HL-60 (cell line): ENCODE data around the gene PGBD1.
A peak's percentile ranks its signal among the peaks of the same experiment; 100 is the strongest.

Experiments used
- DNase-seq, 2 experiments: peaks; one replicate each; pipeline ENCODE4 v3.0.0-alpha.2; 2010 to 2020; ENCODE audit warnings: low read depth in 1 of 2, low spot score in 1 of 2
- H3K27ac ChIP-seq: fragments of 250-450 bp; sonication (Bioruptor Pico); replicated peaks from 2 replicates; pipeline ENCODE4 v1.5.1; 2020; ENCODE audit warnings: mild to moderate bottlenecking, moderate library complexity
- H3K27me3 ChIP-seq: fragments of 250-450 bp; sonication (Bioruptor Pico); 2 replicates; pipeline ENCODE4 v1.5.1; 2021; ENCODE audit warnings: mild to moderate bottlenecking, moderate library complexity; ENCODE audit not compliant: insufficient read depth, poor library complexity, severe bottlenecking
- H3K4me3 ChIP-seq: replicated peaks from 2 replicates; pipeline ENCODE4 v1.5.1; 2011; ENCODE audit warnings: mild to moderate bottlenecking, control low read depth, low read length; ENCODE audit not compliant: insufficient read depth
- GABPA ChIP-seq: IDR thresholded peaks from 2 replicates; pipeline ENCODE4 v1.6.1; 2012; ENCODE audit warnings: low read depth
- POLR2AphosphoS5 ChIP-seq: IDR thresholded peaks from 2 replicates; pipeline ENCODE4 v1.6.1; 2012; ENCODE audit warnings: low read depth
- REST ChIP-seq: IDR thresholded peaks from 2 replicates; pipeline ENCODE4 v1.6.1; 2012; ENCODE audit warnings: low read depth; ENCODE audit not compliant: insufficient replicate concordance
- SPI1 ChIP-seq: IDR thresholded peaks from 2 replicates; pipeline ENCODE4 v1.6.1; 2012; ENCODE audit warnings: low read depth, mild to moderate bottlenecking, borderline replicate concordance
- TF ChIP-seq, protein P1 (sequence below): IDR thresholded peaks from one replicate; pipeline ENCODE4 v1.5.1; 2011; ENCODE audit warnings: low read length, control low read depth, inconsistent platforms; ENCODE audit not compliant: insufficient read depth

Gene PGBD1

GRCh38 chr6:28351493-28351925, 70.1 kb downstream of the PGBD1 start:
- Histone ChIP-seq H3K4me3 (no peak overlapping the region), H3K27me3 (no peaks in the 10 kb centered on the region), H3K27ac (peak overlapping the region; percentile 80)
- no peak for DNase-seq
- TF ChIP-seq GABPA: no peak
- TF ChIP-seq, protein P1, sequence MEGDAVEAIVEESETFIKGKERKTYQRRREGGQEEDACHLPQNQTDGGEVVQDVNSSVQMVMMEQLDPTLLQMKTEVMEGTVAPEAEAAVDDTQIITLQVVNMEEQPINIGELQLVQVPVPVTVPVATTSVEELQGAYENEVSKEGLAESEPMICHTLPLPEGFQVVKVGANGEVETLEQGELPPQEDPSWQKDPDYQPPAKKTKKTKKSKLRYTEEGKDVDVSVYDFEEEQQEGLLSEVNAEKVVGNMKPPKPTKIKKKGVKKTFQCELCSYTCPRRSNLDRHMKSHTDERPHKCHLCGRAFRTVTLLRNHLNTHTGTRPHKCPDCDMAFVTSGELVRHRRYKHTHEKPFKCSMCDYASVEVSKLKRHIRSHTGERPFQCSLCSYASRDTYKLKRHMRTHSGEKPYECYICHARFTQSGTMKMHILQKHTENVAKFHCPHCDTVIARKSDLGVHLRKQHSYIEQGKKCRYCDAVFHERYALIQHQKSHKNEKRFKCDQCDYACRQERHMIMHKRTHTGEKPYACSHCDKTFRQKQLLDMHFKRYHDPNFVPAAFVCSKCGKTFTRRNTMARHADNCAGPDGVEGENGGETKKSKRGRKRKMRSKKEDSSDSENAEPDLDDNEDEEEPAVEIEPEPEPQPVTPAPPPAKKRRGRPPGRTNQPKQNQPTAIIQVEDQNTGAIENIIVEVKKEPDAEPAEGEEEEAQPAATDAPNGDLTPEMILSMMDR: no peak
- TF ChIP-seq POLR2AphosphoS5: no peak
- TF ChIP-seq REST: no peak
- TF ChIP-seq SPI1: no peak
